C4-2B (cell line): ENCODE results near the gene EIF4G2.

Source experiments
- ZFX ChIP-seq: fragments of 450-650 bp; IDR thresholded peaks from 2 replicates; pipeline ENCODE4 v1.6.1; 2017
- TF ChIP-seq, protein P1 (sequence below): fragments of 450-650 bp; conservative IDR thresholded peaks from 2 replicates; pipeline ENCODE4 v1.5.1; 2017; ENCODE audit warnings: mild to moderate bottlenecking

DNA sequence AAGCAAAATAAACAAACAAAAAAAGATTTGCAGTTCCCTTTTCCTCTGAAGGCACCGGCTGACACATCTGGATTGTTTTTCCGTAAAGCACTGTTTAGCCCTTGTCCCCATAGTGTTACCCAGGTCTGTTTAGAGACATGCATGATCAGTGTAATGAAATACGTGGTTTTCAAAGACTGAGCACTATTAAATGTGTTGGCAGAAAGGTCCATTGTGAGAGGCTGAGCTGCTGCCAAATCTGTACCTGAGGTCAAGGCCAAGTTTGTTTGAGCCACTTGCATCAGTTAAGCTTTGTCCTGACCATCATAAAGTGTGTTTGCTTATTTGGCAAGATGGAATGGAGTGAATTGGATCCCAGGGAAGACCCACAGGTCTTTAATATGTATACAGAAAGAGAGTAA lies 31.3 kb downstream of the EIF4G2 start:
- TF ChIP-seq, protein P1, sequence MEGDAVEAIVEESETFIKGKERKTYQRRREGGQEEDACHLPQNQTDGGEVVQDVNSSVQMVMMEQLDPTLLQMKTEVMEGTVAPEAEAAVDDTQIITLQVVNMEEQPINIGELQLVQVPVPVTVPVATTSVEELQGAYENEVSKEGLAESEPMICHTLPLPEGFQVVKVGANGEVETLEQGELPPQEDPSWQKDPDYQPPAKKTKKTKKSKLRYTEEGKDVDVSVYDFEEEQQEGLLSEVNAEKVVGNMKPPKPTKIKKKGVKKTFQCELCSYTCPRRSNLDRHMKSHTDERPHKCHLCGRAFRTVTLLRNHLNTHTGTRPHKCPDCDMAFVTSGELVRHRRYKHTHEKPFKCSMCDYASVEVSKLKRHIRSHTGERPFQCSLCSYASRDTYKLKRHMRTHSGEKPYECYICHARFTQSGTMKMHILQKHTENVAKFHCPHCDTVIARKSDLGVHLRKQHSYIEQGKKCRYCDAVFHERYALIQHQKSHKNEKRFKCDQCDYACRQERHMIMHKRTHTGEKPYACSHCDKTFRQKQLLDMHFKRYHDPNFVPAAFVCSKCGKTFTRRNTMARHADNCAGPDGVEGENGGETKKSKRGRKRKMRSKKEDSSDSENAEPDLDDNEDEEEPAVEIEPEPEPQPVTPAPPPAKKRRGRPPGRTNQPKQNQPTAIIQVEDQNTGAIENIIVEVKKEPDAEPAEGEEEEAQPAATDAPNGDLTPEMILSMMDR: no peak
- no peak for TF ChIP-seq ZFX
